ENCODE data around the gene FPGT.

The FPGT gene

DNA sequence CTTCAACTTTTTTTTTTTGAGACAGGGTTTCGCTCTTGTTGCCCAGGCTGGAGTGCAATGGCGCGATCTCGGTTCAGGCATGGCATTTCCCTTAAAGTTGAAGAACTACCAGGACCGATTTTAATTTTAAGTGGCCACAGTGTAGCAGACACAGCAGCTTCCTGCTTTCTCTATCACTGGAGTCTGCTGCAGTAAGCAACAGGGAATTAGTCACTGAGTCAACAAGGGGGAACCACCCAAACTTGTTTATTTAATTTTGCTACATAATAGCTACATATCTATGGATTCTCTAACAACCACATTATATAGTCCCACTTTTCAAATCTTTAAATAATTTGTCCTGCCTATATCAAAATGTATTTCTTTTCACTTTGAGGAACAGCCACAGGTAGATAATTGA is 24.7 kb downstream of the FPGT start:
- H3K27ac ChIP-seq = no peak overlapping the region
- no peaks in the 10 kb centered on the region for H3K9me3 ChIP-seq (ENCODE audit: severe bottlenecking)
- no peak overlapping the region for H3K4me3 ChIP-seq (ENCODE audit: low read depth, low read length)
- H3K36me3 ChIP-seq = no peaks in the 10 kb centered on the region
- no peaks in the 10 kb centered on the region for H3K27me3 ChIP-seq (ENCODE audit: insufficient read depth, low read depth, severe bottlenecking)
- TF ChIP-seq, protein P1, sequence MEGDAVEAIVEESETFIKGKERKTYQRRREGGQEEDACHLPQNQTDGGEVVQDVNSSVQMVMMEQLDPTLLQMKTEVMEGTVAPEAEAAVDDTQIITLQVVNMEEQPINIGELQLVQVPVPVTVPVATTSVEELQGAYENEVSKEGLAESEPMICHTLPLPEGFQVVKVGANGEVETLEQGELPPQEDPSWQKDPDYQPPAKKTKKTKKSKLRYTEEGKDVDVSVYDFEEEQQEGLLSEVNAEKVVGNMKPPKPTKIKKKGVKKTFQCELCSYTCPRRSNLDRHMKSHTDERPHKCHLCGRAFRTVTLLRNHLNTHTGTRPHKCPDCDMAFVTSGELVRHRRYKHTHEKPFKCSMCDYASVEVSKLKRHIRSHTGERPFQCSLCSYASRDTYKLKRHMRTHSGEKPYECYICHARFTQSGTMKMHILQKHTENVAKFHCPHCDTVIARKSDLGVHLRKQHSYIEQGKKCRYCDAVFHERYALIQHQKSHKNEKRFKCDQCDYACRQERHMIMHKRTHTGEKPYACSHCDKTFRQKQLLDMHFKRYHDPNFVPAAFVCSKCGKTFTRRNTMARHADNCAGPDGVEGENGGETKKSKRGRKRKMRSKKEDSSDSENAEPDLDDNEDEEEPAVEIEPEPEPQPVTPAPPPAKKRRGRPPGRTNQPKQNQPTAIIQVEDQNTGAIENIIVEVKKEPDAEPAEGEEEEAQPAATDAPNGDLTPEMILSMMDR (IDR thresholded peaks at IDR 0.05; ENCODE audit: low read depth, low read length) = no peak
- DNase-seq = no peak

DNA sequence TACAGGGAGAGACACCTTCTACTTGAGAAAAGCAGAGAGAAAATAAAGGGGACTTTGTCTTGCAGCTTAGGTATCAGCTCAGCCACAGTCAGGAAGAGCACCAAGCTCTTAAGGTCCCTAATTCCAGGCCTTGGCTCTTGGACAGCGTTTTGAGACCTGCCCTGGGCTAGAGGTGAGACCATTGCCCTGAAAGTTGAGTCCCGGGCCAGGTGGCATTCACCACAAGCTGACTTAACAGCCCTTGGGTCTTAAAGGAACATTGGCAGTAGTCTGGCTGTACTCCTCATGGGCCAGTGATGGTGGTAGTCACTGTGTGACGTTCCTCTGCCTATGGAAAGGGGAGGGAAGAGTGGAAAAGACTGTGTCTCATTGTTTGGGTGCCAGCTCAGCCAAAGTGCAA is 25.4 kb downstream of the FPGT start:
- no peaks in the 10 kb centered on the region for H3K9me3 ChIP-seq (ENCODE audit: severe bottlenecking)
- H3K4me3 ChIP-seq (ENCODE audit: low read depth, low read length) = no peak overlapping the region
- TF ChIP-seq, protein P1 (IDR thresholded peaks at IDR 0.05; ENCODE audit: low read depth, low read length) = no peak
- no peaks in the 10 kb centered on the region for H3K27me3 ChIP-seq (ENCODE audit: insufficient read depth, low read depth, severe bottlenecking)
- H3K36me3 ChIP-seq = no peaks in the 10 kb centered on the region
- DNase-seq = no peak
- no peak overlapping the region for H3K27ac ChIP-seq

DNA sequence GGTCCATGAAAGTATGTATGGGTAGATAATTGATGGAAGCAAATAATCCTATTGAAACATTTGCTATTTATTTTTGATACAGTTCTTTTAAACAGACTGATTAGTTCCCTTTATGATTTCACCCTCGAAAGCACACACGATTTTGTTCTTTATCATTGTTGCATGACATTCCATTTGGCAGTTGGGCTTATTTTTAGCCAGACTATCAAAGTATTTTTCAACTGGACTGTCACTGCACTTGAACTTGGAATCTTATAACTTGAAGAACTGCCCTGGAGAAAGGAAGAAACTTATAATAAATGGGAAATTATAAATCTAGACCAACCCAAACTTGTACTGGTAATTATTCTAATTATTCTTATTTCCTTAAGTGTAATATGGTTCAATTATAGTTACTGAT is 37.1 kb downstream of the FPGT start, which contains the start of gene TNNI3K:
Gene TNNI3K, plus strand, starts transcription at position 235 of the 400 bp plus-strand sequence. Its CDS starts 65 bp downstream, at position 300.
- H3K36me3 ChIP-seq = no peaks in the 10 kb centered on the region
- TF ChIP-seq, protein P1 (IDR thresholded peaks at IDR 0.05; ENCODE audit: low read depth, low read length) = no peak
- no peaks in the 10 kb centered on the region for H3K27me3 ChIP-seq (ENCODE audit: insufficient read depth, low read depth, severe bottlenecking)
- H3K27ac ChIP-seq = no peak within 1 kb of the TSS
- no peak within 1 kb of the TSS for H3K4me3 ChIP-seq (ENCODE audit: low read depth, low read length)
- no peaks in the 10 kb centered on the region for H3K9me3 ChIP-seq (ENCODE audit: severe bottlenecking)
- no peak for DNase-seq

DNA sequence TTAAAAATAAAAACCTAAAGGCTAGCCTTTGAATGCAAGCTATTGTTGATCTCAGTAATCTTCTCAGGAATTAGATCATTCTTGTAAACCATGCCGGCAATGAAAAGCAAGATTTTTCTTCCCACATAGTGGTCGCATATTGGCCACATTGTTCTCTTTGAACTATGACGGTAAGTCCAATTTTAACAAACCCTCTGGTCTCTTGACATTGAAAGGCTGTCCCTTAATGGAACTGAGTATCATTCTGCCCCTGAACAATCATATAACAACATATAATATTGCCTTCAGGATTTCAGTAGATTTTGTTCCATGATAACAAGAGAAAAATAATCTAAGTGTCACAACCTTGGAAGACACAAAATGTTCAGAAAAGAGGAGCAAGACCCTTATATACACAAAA is 38.4 kb downstream of the FPGT start:
- no peaks in the 10 kb centered on the region for H3K36me3 ChIP-seq

DNA sequence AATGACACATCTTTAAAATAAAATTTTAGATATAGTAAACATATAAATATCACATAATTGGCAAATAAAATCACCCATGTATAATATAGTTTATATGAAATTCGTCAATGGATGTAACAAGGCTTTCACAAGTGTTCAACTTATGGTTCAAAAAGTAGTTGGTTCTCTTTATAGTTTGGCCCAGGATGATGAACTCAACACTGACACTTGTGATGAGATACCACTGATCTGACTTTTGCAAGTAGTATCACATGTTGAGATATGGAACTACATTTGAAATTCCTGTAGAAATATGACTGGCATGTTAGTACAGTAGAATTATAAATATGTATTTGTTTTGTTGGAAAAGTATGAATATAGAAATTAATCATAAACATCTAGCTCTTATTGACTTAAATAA is 39.0 kb downstream of the FPGT start:
- TF ChIP-seq, protein P1 (IDR thresholded peaks at IDR 0.05; ENCODE audit: low read depth, low read length) = no peak
- DNase-seq = no peak
- H3K27ac ChIP-seq = no peak overlapping the region
- no peaks in the 10 kb centered on the region for H3K36me3 ChIP-seq
- no peaks in the 10 kb centered on the region for H3K27me3 ChIP-seq (ENCODE audit: insufficient read depth, low read depth, severe bottlenecking)
- no peak overlapping the region for H3K4me3 ChIP-seq (ENCODE audit: low read depth, low read length)
- no peaks in the 10 kb centered on the region for H3K9me3 ChIP-seq (ENCODE audit: severe bottlenecking)

More for the DNA sequence above, 38.4 kb downstream of the FPGT start:
- no peaks in the 10 kb centered on the region for H3K27me3 ChIP-seq (ENCODE audit: insufficient read depth, low read depth, severe bottlenecking)
- DNase-seq = no peak
- no peaks in the 10 kb centered on the region for H3K9me3 ChIP-seq (ENCODE audit: severe bottlenecking)
- H3K27ac ChIP-seq = no peak overlapping the region
- H3K4me3 ChIP-seq (ENCODE audit: low read depth, low read length) = no peak overlapping the region
- TF ChIP-seq, protein P1 (IDR thresholded peaks at IDR 0.05; ENCODE audit: low read depth, low read length) = no peak

DNA sequence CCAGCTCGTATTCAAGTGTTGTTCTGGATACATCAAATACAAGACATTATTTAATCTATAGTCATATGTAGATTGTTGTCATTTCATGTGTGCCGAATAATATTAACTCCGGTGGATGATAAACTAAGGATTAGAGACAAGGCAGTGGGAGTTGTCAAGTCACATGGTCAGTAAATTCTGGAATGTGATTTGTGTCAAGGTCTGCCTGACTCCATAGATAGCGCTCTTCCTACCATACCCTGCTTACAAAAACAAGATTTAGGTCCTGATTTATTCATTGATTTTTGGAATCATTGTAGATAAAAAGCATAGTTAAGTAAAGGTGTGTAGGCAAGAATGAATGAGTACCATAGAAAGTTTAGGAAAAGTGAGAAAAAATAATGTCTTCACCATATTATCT is 39.7 kb downstream of the FPGT start:
- TF ChIP-seq, protein P1 (IDR thresholded peaks at IDR 0.05; ENCODE audit: low read depth, low read length) = no peak
- Histone ChIP-seq H3K27me3 (ENCODE audit: insufficient read depth, low read depth, severe bottlenecking) (no peaks in the 10 kb centered on the region), H3K9me3 (ENCODE audit: severe bottlenecking) (no peaks in the 10 kb centered on the region), H3K36me3 (no peaks in the 10 kb centered on the region), H3K27ac (no peak overlapping the region), H3K4me3 (ENCODE audit: low read depth, low read length) (no peak overlapping the region)
- DNase-seq = no peak

All from WERI-Rb-1 (cell line).